GM12878 (cell line): ENCODE measurements around the gene IKBKG.

Experiments
- BMI1 ChIP-seq: fragments of 450-650 bp; IDR thresholded peaks from 2 replicates; pipeline ENCODE4 v1.6.1; 2016; ENCODE audit warnings: mild to moderate bottlenecking, moderate library complexity, borderline replicate concordance
- CTCF ChIP-seq, 3 experiments: IDR thresholded peaks in 2 of 3; conservative IDR thresholded peaks in 1 of 3; 2 replicates each; pipeline ENCODE4 v1.5.1; 2011; ENCODE audit warnings: low read depth in 3 of 3, low read length in 3 of 3, mild to moderate bottlenecking in 3 of 3, control low read depth in 2 of 3, moderate library complexity in 2 of 3, inconsistent platforms in 1 of 3, mixed read lengths in 1 of 3; ENCODE audit not compliant: control insufficient read depth in 2 of 3, insufficient read depth in 1 of 3; ENCODE audit errors: extremely low read depth in 1 of 3
- HCFC1 ChIP-seq: fragments of 150-350 bp; IDR thresholded peaks from 2 replicates; pipeline ENCODE4 v1.6.1; 2014; ENCODE audit warnings: low read length
- MTA3 ChIP-seq: IDR thresholded peaks from 2 replicates; pipeline ENCODE4 v1.6.1; 2012; ENCODE audit warnings: low read length, inconsistent platforms, borderline replicate concordance
- MXI1 ChIP-seq: fragments of 150-350 bp; IDR thresholded peaks from 2 replicates; pipeline ENCODE4 v1.6.1; 2011; ENCODE audit warnings: low read depth, mild to moderate bottlenecking, inconsistent platforms, low read length, improper control_type of control experiment
- NKRF ChIP-seq: fragments of 450-650 bp; conservative IDR thresholded peaks from 2 replicates; pipeline ENCODE4 v1.6.1; 2017; ENCODE audit warnings: mild to moderate bottlenecking, moderate library complexity
- NR2C1 ChIP-seq: fragments of 450-650 bp; IDR thresholded peaks from 2 replicates; pipeline ENCODE4 v1.6.1; 2017; ENCODE audit warnings: antibody characterized with exemption, mild to moderate bottlenecking, moderate library complexity
- POLR2A ChIP-seq: IDR thresholded peaks from 2 replicates; pipeline ENCODE4 v1.6.1; 2011; ENCODE audit warnings: low read depth, mild to moderate bottlenecking, low read length
- POLR2AphosphoS5 ChIP-seq: IDR thresholded peaks from 2 replicates; pipeline ENCODE4 v1.6.1; 2011; ENCODE audit warnings: mild to moderate bottlenecking, low read length, inconsistent platforms
- SIN3A ChIP-seq: IDR thresholded peaks from 2 replicates; pipeline ENCODE4 v1.6.1; 2012; ENCODE audit warnings: low read depth, low read length, improper control_type of control experiment
- USF2 ChIP-seq: IDR thresholded peaks from 2 replicates; pipeline ENCODE4 v1.6.1; 2011; ENCODE audit warnings: low read depth, low read length, improper control_type of control experiment, borderline replicate concordance
- YBX1 ChIP-seq: fragments of 450-650 bp; IDR thresholded peaks from 2 replicates; pipeline ENCODE4 v1.6.1; 2016; ENCODE audit warnings: antibody characterized with exemption
- ZNF274 ChIP-seq: IDR thresholded peaks from one replicate; pipeline ENCODE4 v1.8.0; 2011; ENCODE audit not compliant: insufficient read length, insufficient read depth

GRCh38 chrX:154505734-154506133 lies 41.7 kb upstream of the IKBKG start:
- no peak for TF ChIP-seq NKRF
- TF ChIP-seq NR2C1 = no peak
- TF ChIP-seq HCFC1 = no peak
- no peak for TF ChIP-seq POLR2AphosphoS5
- TF ChIP-seq CTCF (IDR thresholded peaks at IDR 0.05 in 2 of 3, conservative IDR thresholded peaks at IDR 0.05 in 1 of 3; ENCODE audit: control insufficient read depth in 2 of 3, extremely low read depth in 1 of 3, insufficient read depth in 1 of 3, low read depth in 3 of 3, low read length in 3 of 3) = no peak
- no peak for TF ChIP-seq BMI1
- no peak for TF ChIP-seq YBX1
- no peak for TF ChIP-seq SIN3A
- no peak for TF ChIP-seq MTA3
- TF ChIP-seq ZNF274 = no peak
- no peak for TF ChIP-seq MXI1
- TF ChIP-seq USF2 = no peak
- TF ChIP-seq POLR2A = no peak
